SK-N-SH (cell line): ENCODE results near the gene CNOT1. TPM values are rescaled to one million over a fixed set of nuclear protein-coding genes. Genes with fewer than 3 reads are reported as not detected.
A peak's percentile ranks its signal among the peaks of the same experiment; 100 is the strongest.

Experiments
- CTCF ChIA-PET: fragments of 300-600, 350-600 bp; formaldehyde crosslinking; extraction: SDS; loops from one replicate; lab custom pipeline; 2021; lab: Yijun Ruan, JAX
- POLR2A ChIA-PET: fragments of 350-600 bp; sonication (Branson Sonifier 250); formaldehyde crosslinking; extraction: SDS; loops from one replicate; lab custom pipeline; 2020; ENCODE audit warnings: antibody characterized with exemption, inconsistent platforms; lab: Yijun Ruan, JAX
- DNase-seq: peaks from one replicate; pipeline ENCODE4 v3.0.0; 2012
- H2AFZ ChIP-seq: fragments of 200-600 bp; sonication (generic); 2 replicates; pipeline ENCODE4 v1.8.1; 2016; ENCODE audit warnings: antibody characterized with exemption, mild to moderate bottlenecking, low read depth
- H3F3A ChIP-seq: fragments of 200-600 bp; sonication (generic); replicated peaks from 2 replicates; pipeline ENCODE3; 2016; ENCODE audit warnings: antibody characterized with exemption, mild to moderate bottlenecking; ENCODE audit not compliant: insufficient read depth
- H3K27ac ChIP-seq, 2 experiments: fragments of 200-500 bp in 1 of 2; fragments of 200-600 bp in 1 of 2; sonication (Bioruptor generic) in 1 of 2; sonication (generic), shearing (Covaris generic) in 1 of 2; 2 replicates each; pipeline versions ENCODE4 v1.5.1 to v1.6.1; 2014 to 2016; ENCODE audit warnings: low read depth in 2 of 2, inconsistent platforms in 1 of 2, low read length in 1 of 2, mild to moderate bottlenecking in 1 of 2, mixed read lengths in 1 of 2
- H3K27me3 ChIP-seq: fragments of 200-600 bp; sonication (generic), shearing (Covaris generic); 2 replicates; pipeline ENCODE4 v1.6.1; 2016; ENCODE audit warnings: mixed run types; ENCODE audit not compliant: insufficient read depth
- H3K36me3 ChIP-seq, 2 experiments: fragments of 200-500 bp in 1 of 2; fragments of 200-600 bp in 1 of 2; sonication (Bioruptor generic) in 1 of 2; sonication (generic) in 1 of 2; replicated peaks in 1 of 2; 2 replicates each; pipeline versions ENCODE3 to v1.5.1; 2014 to 2016; ENCODE audit warnings: low read length in 1 of 2, mild to moderate bottlenecking in 1 of 2; ENCODE audit not compliant: insufficient read depth in 2 of 2, control insufficient read depth in 1 of 2
- H3K4me1 ChIP-seq, 2 experiments: fragments of 200-500 bp in 1 of 2; fragments of 200-600 bp in 1 of 2; sonication (Bioruptor generic) in 1 of 2; sonication (generic), shearing (Covaris generic) in 1 of 2; 2 replicates each; pipeline versions ENCODE4 v1.5.1 to v1.6.1; 2014 to 2016; ENCODE audit warnings: low read depth in 1 of 2, low read length in 1 of 2, mixed run types in 1 of 2; ENCODE audit not compliant: insufficient read depth in 2 of 2, control insufficient read depth in 1 of 2
- H3K4me2 ChIP-seq: fragments of 200-600 bp; sonication (generic), shearing (Covaris generic); 2 replicates; pipeline ENCODE4 v1.6.1; 2017; ENCODE audit warnings: mixed run types
- H3K4me3 ChIP-seq, 2 experiments: fragments of 200-500 bp in 1 of 2; fragments of 200-600 bp in 1 of 2; sonication (Bioruptor generic) in 1 of 2; sonication (generic), shearing (Covaris generic) in 1 of 2; 2 replicates each; pipeline versions ENCODE4 v1.5.1 to v1.8.1; 2014 to 2016; ENCODE audit warnings: low read depth in 2 of 2, inconsistent platforms in 1 of 2, low read length in 1 of 2, mild to moderate bottlenecking in 1 of 2, mixed read lengths in 1 of 2, moderate library complexity in 1 of 2
- H3K79me2 ChIP-seq: fragments of 200-600 bp; sonication (generic); 2 replicates; pipeline ENCODE4 v1.8.1; 2017; ENCODE audit warnings: mild to moderate bottlenecking; ENCODE audit not compliant: insufficient read depth
- H3K9ac ChIP-seq: fragments of 200-600 bp; sonication (generic); 2 replicates; pipeline ENCODE4 v1.6.1; 2017; ENCODE audit warnings: mixed run types
- H3K9me2 ChIP-seq: fragments of 200-600 bp; sonication (generic); 2 replicates; pipeline ENCODE4 v1.6.1; 2017; ENCODE audit warnings: mixed run types
- H3K9me3 ChIP-seq: fragments of 200-600 bp; sonication (generic); 2 replicates; pipeline ENCODE4 v1.6.1; 2017; ENCODE audit warnings: mixed run types, mild to moderate bottlenecking, moderate library complexity
- H4K20me1 ChIP-seq: fragments of 200-600 bp; sonication (generic); 2 replicates; pipeline ENCODE4 v1.6.1; 2017; ENCODE audit warnings: mild to moderate bottlenecking, mixed run types; ENCODE audit not compliant: insufficient read depth
- CTCF ChIP-seq: fragments of 200-600 bp; sonication (generic); IDR thresholded peaks from 2 replicates; pipeline ENCODE4 v1.6.1; 2017; ENCODE audit warnings: antibody characterized with exemption, mild to moderate bottlenecking, moderate library complexity
- ELF1 ChIP-seq: IDR thresholded peaks from 2 replicates; pipeline ENCODE4 v1.4.0; 2012
- FOSL2 ChIP-seq: IDR thresholded peaks from 2 replicates; pipeline ENCODE4 v1.4.0; 2012; ENCODE audit warnings: low read depth, mild to moderate bottlenecking, moderate library complexity, borderline replicate concordance
- FOXJ3 ChIP-seq: sonication (generic); formaldehyde crosslinking; IDR thresholded peaks from 2 replicates; pipeline ENCODE4 v1.5.1; 2020; ENCODE audit warnings: mild to moderate bottlenecking, missing genetic modification reagents
- FOXM1 ChIP-seq: IDR thresholded peaks from 2 replicates; pipeline ENCODE4 v1.4.0; 2012; ENCODE audit warnings: low read depth, mild to moderate bottlenecking
- GABPA ChIP-seq: IDR thresholded peaks from 2 replicates; pipeline ENCODE4 v1.4.0; 2012; ENCODE audit warnings: low read depth, mild to moderate bottlenecking
- GATA2 ChIP-seq: sonication (generic); formaldehyde crosslinking; IDR thresholded peaks from 2 replicates; pipeline ENCODE4 v1.5.0; 2020; ENCODE audit warnings: mild to moderate bottlenecking, missing genetic modification reagents
- MAX ChIP-seq: IDR thresholded peaks from 2 replicates; pipeline ENCODE4 v1.4.0; 2012; ENCODE audit warnings: low read depth
- MEF2A ChIP-seq: IDR thresholded peaks from 2 replicates; pipeline ENCODE4 v1.4.0; 2012; ENCODE audit warnings: low read depth, borderline replicate concordance
- NRF1 ChIP-seq: IDR thresholded peaks from 2 replicates; pipeline ENCODE4 v1.6.1; 2012; ENCODE audit warnings: low read depth, mild to moderate bottlenecking, low read length
- PBX3 ChIP-seq: IDR thresholded peaks from 2 replicates; pipeline ENCODE4; 2012
- POLR2AphosphoS5 ChIP-seq: IDR thresholded peaks from 2 replicates; pipeline ENCODE4 v1.6.1; 2012; ENCODE audit warnings: low read depth, low read length
- RAD21 ChIP-seq: IDR thresholded peaks from 2 replicates; pipeline ENCODE4 v1.6.1; 2012; ENCODE audit warnings: mild to moderate bottlenecking, low read length
- RFX5 ChIP-seq: IDR thresholded peaks from 2 replicates; pipeline ENCODE4 v1.6.1; 2012; ENCODE audit warnings: mild to moderate bottlenecking, improper control_type of control experiment, low read length
- RXRA ChIP-seq: IDR thresholded peaks from 2 replicates; pipeline ENCODE4 v1.4.0; 2012; ENCODE audit warnings: low read depth, mild to moderate bottlenecking, borderline replicate concordance
- SIN3A ChIP-seq: IDR thresholded peaks from 2 replicates; pipeline ENCODE4 v1.6.1; 2012; ENCODE audit warnings: low read depth, mild to moderate bottlenecking, low read length, moderate library complexity, borderline replicate concordance
- SMC3 ChIP-seq: IDR thresholded peaks from 2 replicates; pipeline ENCODE4 v1.6.1; 2012; ENCODE audit warnings: low read depth, low read length, improper control_type of control experiment
- TAF1 ChIP-seq: IDR thresholded peaks from 2 replicates; pipeline ENCODE4 v1.6.1; 2012; ENCODE audit warnings: low read depth, mild to moderate bottlenecking, low read length, moderate library complexity, borderline replicate concordance
- TCF12 ChIP-seq: IDR thresholded peaks from 2 replicates; pipeline ENCODE4 v1.4.0; 2012
- TEAD4 ChIP-seq: IDR thresholded peaks from 2 replicates; pipeline ENCODE4 v1.4.0; 2012; ENCODE audit warnings: mild to moderate bottlenecking, borderline replicate concordance; ENCODE audit not compliant: insufficient read depth
- USF1 ChIP-seq: IDR thresholded peaks from 2 replicates; pipeline ENCODE4 v1.4.0; 2012; ENCODE audit warnings: low read depth, borderline replicate concordance
- YY1 ChIP-seq: IDR thresholded peaks from 2 replicates; pipeline ENCODE4 v1.4.0; 2012; ENCODE audit warnings: low read depth, mild to moderate bottlenecking
- WGBS: methylation state at CpG from one replicate; pipeline ENCODE4 v1.1.6; 2017; ENCODE audit warnings: low lambda C conversion rate; 5-methylcytosine and 5-hydroxymethylcytosine counted together
- polyA plus RNA-seq, 3 experiments: library from polyadenylated mRNA; depleted of rRNA; stranded (reverse); fragments of >200 nt; gene quantifications; 2 replicates each; pipeline ENCODE4 v1.2.3, GENCODE V29; 2012

CNOT1 gene
- polyA plus RNA-seq, 1 of the 3 experiments (the other 2 are of a cell fraction): 77.8 TPM

GRCh38 chr16:58506241-58507194 lies 123.1 kb downstream of the CNOT1 start:
- WGBS: 94% methylated on average over 18 of the region's 20 CpGs
- Histone ChIP-seq H3K4me1 (peaks cover under 1 to 6% of the 10 kb centered on the region in 2 experiments; a peak in 2 of 4 replicates), H2AFZ (no peak overlapping the region), H3K4me2 (no peak overlapping the region), H3K27me3 (no peaks in the 10 kb centered on the region), H3K9ac (no peak overlapping the region), H3K79me2 (peaks cover 2% of the 10 kb centered on the region; the same call in 1 of the 2 replicates), H3K27ac (no peak overlapping the region), H3K36me3 (peaks cover 0 to 29% of the 10 kb centered on the region in 2 experiments), H3K9me3 (no peaks in the 10 kb centered on the region), H3K9me2 (no peaks in the 10 kb centered on the region), H4K20me1 (no peaks in the 10 kb centered on the region), H3F3A (no peaks in the 10 kb centered on the region), H3K4me3 (no peak overlapping the region)
- POLR2A ChIA-PET: interaction anchor here (0.6 kb wide), 1 partner anchor 10 kb away, joined by 3 read pairs; no protein-coding TSS in a partner anchor
- TF ChIP-seq FOXJ3 (CRISPR knock-in tag): no peak
- TF ChIP-seq USF1: no peak
- TF ChIP-seq MEF2A: no peak
- TF ChIP-seq TCF12: no peak
- TF ChIP-seq TAF1: no peak
- no peak for TF ChIP-seq RAD21
- no peak for TF ChIP-seq RXRA
- no peak for TF ChIP-seq ELF1
- no peak for TF ChIP-seq NRF1
- TF ChIP-seq GABPA: no peak
- TF ChIP-seq FOXM1: no peak
- no peak for TF ChIP-seq YY1
- TF ChIP-seq RFX5: no peak
- TF ChIP-seq MAX: no peak
- TF ChIP-seq SIN3A: no peak
- DNase-seq: peak; percentile 17
- CTCF ChIA-PET: interaction anchor here (1.0 to 1.7 kb wide), 5 partner anchors 11 to 170 kb away, joined by 3 to 9 read pairs (median 5); no protein-coding TSS in a partner anchor

GRCh38 chr16:58503863-58504688 lies 125.5 kb downstream of the CNOT1 start:
- H3K4me3 ChIP-seq: no peak overlapping the region
- peaks cover 4 to 22% of the 10 kb centered on the region in 2 experiments; a peak in 2 of 4 replicates for H3K4me1 ChIP-seq
- no peak overlapping the region for H2AFZ ChIP-seq
- H3K79me2 ChIP-seq: peaks cover 8% of the 10 kb centered on the region; the same call in 1 of the 2 replicates
- no peak overlapping the region for H3K4me2 ChIP-seq
- no peaks in the 10 kb centered on the region for H3F3A ChIP-seq
- no peak overlapping the region for H3K9ac ChIP-seq
- 95% methylated on average over 14 of the region's 21 CpGs for WGBS
- no peaks in the 10 kb centered on the region for H4K20me1 ChIP-seq
- H3K27ac ChIP-seq: no peak overlapping the region
- no peaks in the 10 kb centered on the region for H3K27me3 ChIP-seq
- ChIA-PET POLR2A (no interaction called here), CTCF (no interaction called here)
- no peak for DNase-seq
- no peaks in the 10 kb centered on the region for H3K9me2 ChIP-seq
- H3K9me3 ChIP-seq: no peaks in the 10 kb centered on the region
- no peak for TF ChIP-seq GATA2
- no peak for TF ChIP-seq TEAD4
- TF ChIP-seq SMC3: no peak
- TF ChIP-seq ELF1: no peak
- TF ChIP-seq FOSL2: no peak
- no peak for TF ChIP-seq PBX3
- no peak for TF ChIP-seq MAX
- no peak for TF ChIP-seq POLR2AphosphoS5
- TF ChIP-seq CTCF: no peak
- H3K36me3 ChIP-seq: peaks cover 0 to 25% of the 10 kb centered on the region in 2 experiments
